HepG2 (cell line): ENCODE data around the gene MPPE1. TPM values are rescaled to one million over a fixed set of nuclear protein-coding genes. Genes with fewer than 3 reads are reported as not detected.
A peak's percentile ranks its signal among the peaks of the same experiment; 100 is the strongest.

Experiments used
- CBX5 ChIP-seq: sonication (generic); formaldehyde crosslinking; IDR thresholded peaks from 2 replicates; pipeline ENCODE4 v1.4.0; 2020; ENCODE audit warnings: missing genetic modification reagents, borderline replicate concordance
- EHMT2 ChIP-seq: fragments of 200-600 bp; sonication (generic); IDR thresholded peaks from 2 replicates; pipeline ENCODE4 v1.7.0; 2017; ENCODE audit warnings: antibody characterized with exemption, low read depth, low read length, borderline replicate concordance
- ELF1 ChIP-seq: sonication (generic); formaldehyde crosslinking; IDR thresholded peaks from 2 replicates; pipeline ENCODE4 v1.4.0; 2020; ENCODE audit warnings: missing genetic modification reagents
- FOXC1 ChIP-seq: sonication (generic); formaldehyde crosslinking; IDR thresholded peaks from 2 replicates; pipeline ENCODE4 v1.8.0; 2022; ENCODE audit warnings: mild to moderate bottlenecking, missing genetic modification reagents, borderline replicate concordance
- HNRNPH1 ChIP-seq: fragments of 200-400 bp; formaldehyde crosslinking; optimal IDR thresholded peaks from 2 replicates; pipeline ENCODE3; 2017; ENCODE audit warnings: mild to moderate bottlenecking, low read depth, low read length
- LCORL ChIP-seq, 2 experiments: fragments of 450-650 bp in 1 of 2; sonication (generic) in 1 of 2; formaldehyde crosslinking in 1 of 2; IDR thresholded peaks; 2 replicates each; pipeline versions ENCODE4 v1.5.0 to v1.6.1; 2017 to 2020; ENCODE audit warnings: antibody characterized with exemption in 1 of 2, missing genetic modification reagents in 1 of 2
- MTERF4 ChIP-seq: sonication (generic); formaldehyde crosslinking; IDR thresholded peaks from 2 replicates; pipeline ENCODE4 v1.8.0; 2023; ENCODE audit warnings: mild to moderate bottlenecking, missing genetic modification reagents
- PATZ1 ChIP-seq: sonication (generic); formaldehyde crosslinking; IDR thresholded peaks from 2 replicates; pipeline ENCODE4 v1.4.0; 2020; ENCODE audit warnings: missing genetic modification reagents
- PHF8 ChIP-seq: sonication (generic); formaldehyde crosslinking; IDR thresholded peaks from 2 replicates; pipeline ENCODE4 v1.5.0; 2020; ENCODE audit warnings: missing genetic modification reagents
- RAD21 ChIP-seq: fragments of 450-650 bp; formaldehyde crosslinking; IDR thresholded peaks from 2 replicates; pipeline ENCODE4 v1.5.0; 2020; ENCODE audit warnings: mild to moderate bottlenecking
- RFX1 ChIP-seq: fragments of 450-650 bp; IDR thresholded peaks from 2 replicates; pipeline ENCODE4 v1.6.1; 2017
- SIN3A ChIP-seq: IDR thresholded peaks from 2 replicates; pipeline ENCODE4 v1.6.1; 2011; ENCODE audit warnings: low read depth, mild to moderate bottlenecking, control low read depth, low read length, borderline replicate concordance
- TSC22D2 ChIP-seq: sonication (generic); formaldehyde crosslinking; IDR thresholded peaks from 2 replicates; pipeline ENCODE4 v1.5.1; 2020; ENCODE audit warnings: missing genetic modification reagents, mild to moderate bottlenecking, borderline replicate concordance
- ZBTB14 ChIP-seq: sonication (generic); formaldehyde crosslinking; IDR thresholded peaks from 2 replicates; pipeline ENCODE4 v1.4.0; 2020; ENCODE audit warnings: missing genetic modification reagents
- ZNF121 ChIP-seq: sonication (generic); formaldehyde crosslinking; IDR thresholded peaks from 2 replicates; pipeline ENCODE4 v1.5.0; 2020; ENCODE audit warnings: mild to moderate bottlenecking, missing genetic modification reagents
- ZNF274 ChIP-seq: sonication (generic); formaldehyde crosslinking; IDR thresholded peaks from 2 replicates; pipeline ENCODE4 v1.5.1; 2020; ENCODE audit warnings: mild to moderate bottlenecking, missing genetic modification reagents
- ZNF296 ChIP-seq: sonication (generic); formaldehyde crosslinking; conservative IDR thresholded peaks from 2 replicates; pipeline ENCODE4 v1.5.0; 2020; ENCODE audit warnings: mild to moderate bottlenecking, missing genetic modification reagents
- ZNF335 ChIP-seq: sonication (generic); formaldehyde crosslinking; IDR thresholded peaks from 2 replicates; pipeline ENCODE4 v1.4.0; 2020; ENCODE audit warnings: missing genetic modification reagents
- ZNF33B ChIP-seq: sonication (generic); formaldehyde crosslinking; IDR thresholded peaks from 2 replicates; pipeline ENCODE4 v1.5.1; 2020; ENCODE audit warnings: mild to moderate bottlenecking, missing genetic modification reagents
- ZNF549 ChIP-seq: sonication (generic); formaldehyde crosslinking; IDR thresholded peaks from 2 replicates; pipeline ENCODE4 v1.5.0; 2020; ENCODE audit warnings: missing genetic modification reagents
- ZNF784 ChIP-seq: sonication (generic); formaldehyde crosslinking; IDR thresholded peaks from 2 replicates; pipeline ENCODE4 v1.5.1; 2020; ENCODE audit warnings: missing genetic modification reagents, mild to moderate bottlenecking, borderline replicate concordance
- polyA plus RNA-seq, 8 experiments: library from polyadenylated mRNA; depleted of rRNA in 3 of 8; stranded (reverse) in 7 of 8; unstranded in 1 of 8; fragments of >200 nt; fragmentation: Illumina TruSeq in 4 of 8; extraction: Trizol in 4 of 8; gene quantifications; 2 replicates each; pipeline versions ENCODE4 v1.2.1 to v1.2.3, GENCODE V29; 2011 to 2016; ENCODE audit warnings: low read depth in 4 of 8, missing spikeins in 1 of 8, mixed read lengths in 1 of 8; ENCODE audit not compliant: insufficient read depth in 1 of 8
- total RNA-seq, 5 experiments: library from RNA; depleted of rRNA; stranded (reverse); fragments of >200 nt; fragmentation: Illumina TruSeq; extraction: Trizol; gene quantifications; 2 replicates each; pipeline ENCODE4 v1.2.3, GENCODE V29; 2016; ENCODE audit warnings: low read depth in 1 of 5
- TF ChIP-seq, protein P1 (sequence below): sonication (generic); formaldehyde crosslinking; IDR thresholded peaks from 2 replicates; pipeline ENCODE4 v1.4.0; 2020; ENCODE audit warnings: missing genetic modification reagents

The MPPE1 gene
- total and polyA plus RNA-seq, 2 of the 13 experiments (the other 11 are each of a cell fraction or from before 2014, with no cell fraction given), result 9.6 to 11.9 TPM

DNA sequence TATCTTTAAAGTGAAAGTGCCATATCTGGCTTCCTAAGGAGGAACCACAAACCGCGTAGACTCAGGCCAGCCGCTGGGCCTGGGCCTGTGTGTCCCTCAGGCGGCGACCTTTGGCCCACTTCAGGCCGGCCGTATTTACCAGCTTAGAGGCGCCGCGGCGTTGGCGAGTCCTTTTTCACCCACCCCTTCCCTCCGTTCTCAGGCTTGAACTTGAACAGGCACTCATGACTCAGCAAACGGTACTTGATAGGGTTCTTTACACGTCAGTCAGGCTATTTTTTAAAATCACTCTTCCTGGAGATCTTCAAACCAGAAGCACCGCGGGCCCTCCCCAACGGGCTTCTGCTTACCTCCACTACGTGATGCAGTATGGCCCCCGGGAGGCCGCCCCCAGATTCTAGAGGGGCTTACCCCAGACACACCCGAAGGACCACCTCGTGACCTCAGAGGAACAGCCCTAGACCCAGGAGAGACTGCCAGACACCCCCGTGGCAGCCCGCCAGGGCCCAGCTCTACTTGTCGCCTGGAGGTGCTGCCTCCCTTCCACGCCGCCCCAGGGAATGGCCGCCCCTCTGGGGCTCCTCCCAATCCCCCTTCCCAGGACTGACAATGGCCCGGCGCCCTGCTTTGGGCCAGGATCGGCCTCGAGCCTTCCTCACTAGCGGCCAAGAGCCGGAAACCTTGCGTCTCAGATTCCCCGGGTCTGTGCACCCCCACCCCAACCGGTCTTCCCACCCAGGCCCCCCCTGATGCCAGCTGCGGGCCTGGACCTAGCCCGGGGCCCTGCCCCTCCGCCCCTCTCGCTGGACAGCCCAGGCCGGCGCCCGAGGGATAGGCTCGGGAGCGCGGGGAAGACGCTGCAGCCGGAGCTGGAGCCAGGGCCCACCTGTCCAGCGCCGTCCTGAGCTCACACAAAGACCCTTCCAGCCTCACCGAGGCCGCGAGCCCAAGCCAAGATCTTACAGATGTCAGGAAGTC is 39.4 kb upstream of the MPPE1 start (continued):
- no peak for TF ChIP-seq EHMT2
- 0 out of 2 replicates have a peak, but pooled peaks have one; percentile 39 for TF ChIP-seq FOXC1 (CRISPR knock-in tag)
- peak; percentile 51; the same call in 1 of the 2 replicates for TF ChIP-seq ZNF335
- TF ChIP-seq LCORL (IDR thresholded peaks at IDR 0.05), result no peak
- TF ChIP-seq LCORL (CRISPR knock-in tag; IDR thresholded peaks at IDR 0.05), result peak; percentile 61; the same call in 1 of the 2 replicates
- TF ChIP-seq RAD21 (CRISPR knock-in tag), result peak; percentile 14; the same call in 1 of the 2 replicates
- no peak for TF ChIP-seq ZNF33B (CRISPR knock-in tag)
- TF ChIP-seq MTERF4 (CRISPR knock-in tag), result no peak
- peak; percentile 61 for TF ChIP-seq PHF8 (CRISPR knock-in tag)
- TF ChIP-seq SIN3A, result peak; percentile 32; the same call in 1 of the 2 replicates
- TF ChIP-seq, protein P1, sequence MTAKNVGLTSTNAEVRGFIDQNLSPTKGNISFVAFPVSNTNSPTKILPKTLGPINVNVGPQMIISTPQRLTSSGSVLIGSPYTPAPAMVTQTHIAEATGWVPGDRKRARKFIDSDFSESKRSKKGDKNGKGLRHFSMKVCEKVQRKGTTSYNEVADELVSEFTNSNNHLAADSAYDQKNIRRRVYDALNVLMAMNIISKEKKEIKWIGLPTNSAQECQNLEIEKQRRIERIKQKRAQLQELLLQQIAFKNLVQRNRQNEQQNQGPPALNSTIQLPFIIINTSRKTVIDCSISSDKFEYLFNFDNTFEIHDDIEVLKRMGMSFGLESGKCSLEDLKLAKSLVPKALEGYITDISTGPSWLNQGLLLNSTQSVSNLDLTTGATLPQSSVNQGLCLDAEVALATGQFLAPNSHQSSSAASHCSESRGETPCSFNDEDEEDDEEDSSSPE (CRISPR knock-in tag), result peak; percentile 13; the same call in 1 of the 2 replicates
- TF ChIP-seq ELF1 (CRISPR knock-in tag), result no peak; the same call in 1 of the 2 replicates
- TF ChIP-seq ZNF296 (CRISPR knock-in tag), result no peak
- no peak for TF ChIP-seq HNRNPH1
- no peak for TF ChIP-seq RFX1
- TF ChIP-seq TSC22D2 (CRISPR knock-in tag), result no peak
- peak; percentile 72 for TF ChIP-seq PATZ1
- no peak for TF ChIP-seq ZNF121 (CRISPR knock-in tag)
- TF ChIP-seq CBX5 (CRISPR knock-in tag), result peak; percentile 57; the same call in 1 of the 2 replicates
- TF ChIP-seq ZNF274, result no peak
- no peak for TF ChIP-seq ZNF549 (CRISPR knock-in tag)
- no peak for TF ChIP-seq ZBTB14 (CRISPR knock-in tag)
- no peak for TF ChIP-seq ZNF784 (CRISPR knock-in tag)
